Neural crest cell (in vitro differentiated cells): ENCODE data around the gene LSS. TPM values are rescaled to one million over a fixed set of nuclear protein-coding genes. Genes with fewer than 3 reads are reported as not detected.

Experiments used
- DNase-seq: peaks from one replicate; pipeline ENCODE4 v3.0.0; 2021; ENCODE audit warnings: low read depth, mixed read lengths, low spot score
- H3K27ac Mint-ChIP-seq: one replicate; pipeline ENCODE4 v1.8.0; 2021; ENCODE audit warnings: mild to moderate bottlenecking, mixed read lengths; ENCODE audit not compliant: unreplicated experiment
- H3K27me3 Mint-ChIP-seq: 2 replicates; pipeline ENCODE4 v1.8.0; 2021; ENCODE audit warnings: low read depth, mild to moderate bottlenecking, mixed read lengths
- H3K36me3 Mint-ChIP-seq: 2 replicates; pipeline ENCODE4 v1.8.0; 2021; ENCODE audit warnings: low read depth, mild to moderate bottlenecking, mixed read lengths
- H3K4me1 Mint-ChIP-seq: 2 replicates; pipeline ENCODE4 v1.8.0; 2021; ENCODE audit warnings: mixed read lengths
- H3K4me3 Mint-ChIP-seq: one replicate; pipeline ENCODE4 v1.8.0; 2021; ENCODE audit warnings: mild to moderate bottlenecking, mixed read lengths
- H3K9me3 Mint-ChIP-seq: 2 replicates; pipeline ENCODE4 v1.8.0; 2021; ENCODE audit warnings: mixed read lengths
- CTCF ChIP-seq: fragments of 200-600 bp; sonication (generic); conservative IDR thresholded peaks from 2 replicates; pipeline ENCODE4 v1.5.0; 2021; ENCODE audit warnings: antibody characterized with exemption, mild to moderate bottlenecking
- total RNA-seq: library from RNA; stranded (reverse); gene quantifications from 2 replicates; pipeline ENCODE4 v1.2.1, GENCODE V29; 2021

Gene LSS
- total RNA-seq, 1 donor from 2014 or later = 225 TPM

GRCh38 chr21:46237474-46237873 lies 8.9 kb upstream of the LSS start:
- H3K36me3 Mint-ChIP-seq = peaks cover 59% of the 10 kb centered on the region
- peaks cover 12% of the 10 kb centered on the region for H3K9me3 Mint-ChIP-seq
- H3K4me3 Mint-ChIP-seq = no peak overlapping the region
- no peaks in the 10 kb centered on the region for H3K27me3 Mint-ChIP-seq
- no peak for TF ChIP-seq CTCF
- no peaks in the 10 kb centered on the region for H3K4me1 Mint-ChIP-seq
- no peak for DNase-seq
- H3K27ac Mint-ChIP-seq = no peak overlapping the region

- Mint-ChIP-seq H3K4me1 (peaks cover 9% of the 10 kb centered on the region), H3K27ac (peak overlapping the region; percentile 37), H3K36me3 (peaks cover 76% of the 10 kb centered on the region), H3K4me3 (peak overlapping the region; percentile 15), H3K9me3 (peaks cover 22% of the 10 kb centered on the region), H3K27me3 (peaks cover 2% of the 10 kb centered on the region)
- no peak for DNase-seq
- TF ChIP-seq CTCF = no peak
Measured at GRCh38 chr21:46234436-46234950, 5.9 kb upstream of the LSS start.

GRCh38 chr21:46229923-46230260 lies 1.3 kb upstream of the LSS start:
- H3K9me3 Mint-ChIP-seq = peaks cover 28% of the 10 kb centered on the region
- peaks cover 2% of the 10 kb centered on the region for H3K27me3 Mint-ChIP-seq
- H3K27ac Mint-ChIP-seq = peak overlapping the region; percentile 15
- H3K4me3 Mint-ChIP-seq = peak overlapping the region; percentile 86
- peaks cover 43% of the 10 kb centered on the region for H3K4me1 Mint-ChIP-seq
- DNase-seq = no peak
- H3K36me3 Mint-ChIP-seq = peaks cover 74% of the 10 kb centered on the region
- TF ChIP-seq CTCF = no peak

- peak; percentile 59 for TF ChIP-seq CTCF
- Mint-ChIP-seq H3K4me3 (peak overlapping the region; percentile 89), H3K36me3 (peaks cover 69% of the 10 kb centered on the region), H3K27me3 (peaks cover 2% of the 10 kb centered on the region), H3K27ac (peak overlapping the region; percentile 99), H3K4me1 (peaks cover 46% of the 10 kb centered on the region), H3K9me3 (peaks cover 28% of the 10 kb centered on the region)
- no peak for DNase-seq
Measured at GRCh38 chr21:46229133-46229922, 754 bp upstream of the LSS start.

- Mint-ChIP-seq H3K27ac (peak overlapping the region; percentile 65), H3K9me3 (peaks cover 20% of the 10 kb centered on the region), H3K36me3 (peaks cover 58% of the 10 kb centered on the region), H3K4me1 (peaks cover 51% of the 10 kb centered on the region), H3K27me3 (peaks cover 2% of the 10 kb centered on the region), H3K4me3 (peak overlapping the region; percentile 96)
- TF ChIP-seq CTCF = no peak
- no peak for DNase-seq
Measured at GRCh38 chr21:46227811-46228344, 696 bp downstream of the LSS start.
